ENCODE data around the gene CAPS.

- TF ChIP-seq, protein P1, sequence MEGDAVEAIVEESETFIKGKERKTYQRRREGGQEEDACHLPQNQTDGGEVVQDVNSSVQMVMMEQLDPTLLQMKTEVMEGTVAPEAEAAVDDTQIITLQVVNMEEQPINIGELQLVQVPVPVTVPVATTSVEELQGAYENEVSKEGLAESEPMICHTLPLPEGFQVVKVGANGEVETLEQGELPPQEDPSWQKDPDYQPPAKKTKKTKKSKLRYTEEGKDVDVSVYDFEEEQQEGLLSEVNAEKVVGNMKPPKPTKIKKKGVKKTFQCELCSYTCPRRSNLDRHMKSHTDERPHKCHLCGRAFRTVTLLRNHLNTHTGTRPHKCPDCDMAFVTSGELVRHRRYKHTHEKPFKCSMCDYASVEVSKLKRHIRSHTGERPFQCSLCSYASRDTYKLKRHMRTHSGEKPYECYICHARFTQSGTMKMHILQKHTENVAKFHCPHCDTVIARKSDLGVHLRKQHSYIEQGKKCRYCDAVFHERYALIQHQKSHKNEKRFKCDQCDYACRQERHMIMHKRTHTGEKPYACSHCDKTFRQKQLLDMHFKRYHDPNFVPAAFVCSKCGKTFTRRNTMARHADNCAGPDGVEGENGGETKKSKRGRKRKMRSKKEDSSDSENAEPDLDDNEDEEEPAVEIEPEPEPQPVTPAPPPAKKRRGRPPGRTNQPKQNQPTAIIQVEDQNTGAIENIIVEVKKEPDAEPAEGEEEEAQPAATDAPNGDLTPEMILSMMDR (IDR thresholded peaks at IDR 0.05; ENCODE audit: poor library complexity): no peak
- TF ChIP-seq EZH2 (IDR thresholded peaks at IDR 0.05; ENCODE audit: borderline replicate concordance) (no peak), EZH2phosphoT487 (IDR thresholded peaks at IDR 0.05; ENCODE audit: low read depth, severe bottlenecking, unreplicated experiment) (no peak)
These were observed at the start of gene CAPS for GRCh38 chr19:5913739-5914357.

Data from hepatocyte (in vitro differentiated cells).